MCF 10A (cell line): ENCODE measurements around the gene CPZ. TPM values are rescaled to one million over a fixed set of nuclear protein-coding genes. Genes with fewer than 3 reads are reported as not detected.

Source experiments
- BruUV-seq: library from RNA; stranded (reverse); fragments of 400-500 nt; replicated peaks from 2 replicates; lab custom pipeline; 2021; lab: Mats Ljungman, UMichigan
- CTCF ChIA-PET: fragments of 300-600 bp; sonication (Branson Sonifier 250); formaldehyde crosslinking; extraction: SDS; loops from one replicate; lab custom pipeline; 2021; ENCODE audit warnings: antibody characterized with exemption, inconsistent platforms; lab: Yijun Ruan, JAX
- POLR2A ChIA-PET: fragments of 300-600, 350-650 bp; sonication (Branson Sonifier 250); formaldehyde crosslinking; extraction: SDS; loops from one replicate; lab custom pipeline; 2020; ENCODE audit warnings: antibody characterized with exemption, inconsistent platforms; lab: Yijun Ruan, JAX
- DNase-seq: peaks from one replicate; pipeline ENCODE4 v3.0.0-alpha.2; 2018; ENCODE audit not compliant: unreplicated experiment
- H3K27ac Mint-ChIP-seq: one replicate; pipeline ENCODE4 v1.8.0; 2022; ENCODE audit warnings: mild to moderate bottlenecking, low read depth, mixed read lengths; ENCODE audit not compliant: unreplicated experiment
- H3K27me3 Mint-ChIP-seq: one replicate; pipeline ENCODE4 v1.8.0; 2022; ENCODE audit warnings: mixed read lengths; ENCODE audit not compliant: insufficient read depth, unreplicated experiment
- H3K36me3 Mint-ChIP-seq: one replicate; pipeline ENCODE4 v1.8.0; 2022; ENCODE audit warnings: mild to moderate bottlenecking, moderate library complexity, mixed read lengths; ENCODE audit not compliant: insufficient read depth, unreplicated experiment
- H3K4me1 Mint-ChIP-seq: one replicate; pipeline ENCODE4 v1.8.0; 2022; ENCODE audit warnings: mixed read lengths; ENCODE audit not compliant: insufficient read depth, unreplicated experiment
- H3K4me3 Mint-ChIP-seq: one replicate; pipeline ENCODE4 v1.8.0; 2022; ENCODE audit warnings: mild to moderate bottlenecking, moderate library complexity, mixed read lengths; ENCODE audit not compliant: unreplicated experiment
- H3K9me3 Mint-ChIP-seq: one replicate; pipeline ENCODE4 v1.8.0; 2022; ENCODE audit warnings: mixed read lengths; ENCODE audit not compliant: unreplicated experiment
- CTCF ChIP-seq: fragments of 200-600 bp; IDR thresholded peaks from one replicate; pipeline ENCODE4 v1.8.0; 2022; ENCODE audit warnings: antibody characterized with exemption, mild to moderate bottlenecking; ENCODE audit not compliant: unreplicated experiment
- intact Hi-C: fragments of 100-400 bp; cut with micrococcal nuclease; formaldehyde crosslinking; loops from 2 replicates; pipeline ENCODE4 v1.14.1; 2022
- total RNA-seq: library from RNA; stranded (reverse); gene quantifications from 2 replicates; pipeline ENCODE4 v1.2.3, GENCODE V29; 2022

Gene CPZ
- total RNA-seq, 1 experiment from 2014 or later: not detected

GRCh38 chr4:8655411-8656184, 63.0 kb downstream of the CPZ start:
- Mint-ChIP-seq H3K4me1 (no peaks in the 10 kb centered on the region), H3K27ac (no peak overlapping the region), H3K36me3 (no peaks in the 10 kb centered on the region), H3K9me3 (peaks cover 7% of the 10 kb centered on the region), H3K27me3 (no peaks in the 10 kb centered on the region), H3K4me3 (no peak overlapping the region)
- no peak for DNase-seq
- ChIA-PET POLR2A (no interaction called here), CTCF (interaction anchor here (0.7 kb wide), 1 partner anchor 257 kb away, joined by 3 read pairs; no protein-coding TSS in a partner anchor)
- intact Hi-C loops: no loop called here
- TF ChIP-seq CTCF: no peak
- BruUV-seq: no TSS peak

GRCh38 chr4:8656185-8656517, 63.6 kb downstream of the CPZ start:
- Mint-ChIP-seq H3K27me3 (no peaks in the 10 kb centered on the region), H3K4me3 (no peak overlapping the region), H3K9me3 (peaks cover 7% of the 10 kb centered on the region), H3K4me1 (no peaks in the 10 kb centered on the region), H3K36me3 (no peaks in the 10 kb centered on the region), H3K27ac (no peak overlapping the region)
- no peak for DNase-seq
- BruUV-seq: no TSS peak
- intact Hi-C loops: no loop called here
- CTCF ChIA-PET: interaction anchor here (0.7 kb wide), 1 partner anchor 257 kb away, joined by 3 read pairs; no protein-coding TSS in a partner anchor
- POLR2A ChIA-PET: no interaction called here
- no peak for TF ChIP-seq CTCF

- intact Hi-C loops: no loop called here
- POLR2A ChIA-PET: no interaction called here
- no peak for DNase-seq
- Mint-ChIP-seq H3K4me3 (no peak overlapping the region), H3K27me3 (no peaks in the 10 kb centered on the region), H3K27ac (no peak overlapping the region), H3K9me3 (peaks cover 7% of the 10 kb centered on the region), H3K36me3 (no peaks in the 10 kb centered on the region), H3K4me1 (no peaks in the 10 kb centered on the region)
- TF ChIP-seq CTCF: no peak
- BruUV-seq: no TSS peak
- CTCF ChIA-PET: interaction anchor here (0.6 kb wide), 1 partner anchor 232 kb away, joined by 3 read pairs; no protein-coding TSS in a partner anchor
These were observed 64.3 kb downstream of the CPZ start for GRCh38 chr4:8656711-8657380.

GRCh38 chr4:8657381-8658088, 65.0 kb downstream of the CPZ start:
- Mint-ChIP-seq H3K4me3 (no peak overlapping the region), H3K36me3 (no peaks in the 10 kb centered on the region), H3K27ac (no peak overlapping the region), H3K9me3 (peaks cover 7% of the 10 kb centered on the region), H3K27me3 (peaks cover 7% of the 10 kb centered on the region), H3K4me1 (no peaks in the 10 kb centered on the region)
- TF ChIP-seq CTCF: no peak
- BruUV-seq: no TSS peak
- ChIA-PET POLR2A (no interaction called here), CTCF (no interaction called here)
- intact Hi-C loops: no loop called here
- DNase-seq: no peak
